B cell (primary cell): Measurements from ENCODE around the gene ZNF285.

Experiments used
- CTCF ChIP-seq: fragments of 200-600 bp; IDR thresholded peaks from one replicate; pipeline ENCODE4 v1.8.0; 2022; ENCODE audit warnings: antibody characterized with exemption, mild to moderate bottlenecking
- EZH2 ChIP-seq: IDR thresholded peaks from 2 replicates; pipeline ENCODE4 v1.6.1; 2012; ENCODE audit warnings: borderline replicate concordance, low read depth, mild to moderate bottlenecking, moderate library complexity, low read length; ENCODE audit not compliant: insufficient read depth, poor library complexity, severe bottlenecking

GRCh38 chr19:44447916-44448674 is 46.7 kb upstream of the ZNF285 start, which contains the start of gene ZNF229:
- TF ChIP-seq CTCF, result no peak
- TF ChIP-seq EZH2, result no peak
